ENCODE results near the gene CST3.

CST3 gene

GRCh38 chr20:23652371-23652770, 14.6 kb upstream of the CST3 start:
- TF ChIP-seq CTCF (IDR thresholded peaks at IDR 0.05; ENCODE audit: insufficient read depth, low read length) (no peak), REST (IDR thresholded peaks at IDR 0.05; ENCODE audit: insufficient replicate concordance, low read depth) (no peak), GABPA (IDR thresholded peaks at IDR 0.05; ENCODE audit: low read depth) (no peak), SPI1 (IDR thresholded peaks at IDR 0.05; ENCODE audit: borderline replicate concordance, low read depth) (no peak), POLR2AphosphoS5 (IDR thresholded peaks at IDR 0.05; ENCODE audit: low read depth) (no peak)
- no peak for DNase-seq (ENCODE audit: low read depth in 1 of 2, low spot score in 1 of 2)
- H3K27me3 ChIP-seq (ENCODE audit: insufficient read depth, poor library complexity, severe bottlenecking) = no peaks in the 10 kb centered on the region
- no peak overlapping the region for H3K4me3 ChIP-seq (replicated peaks; ENCODE audit: insufficient read depth, low read length)
- no peak overlapping the region for H3K27ac ChIP-seq (replicated peaks)

GRCh38 chr20:23651117-23651516, 13.4 kb upstream of the CST3 start:
- Histone ChIP-seq H3K4me3 (replicated peaks; ENCODE audit: insufficient read depth, low read length) (no peak overlapping the region), H3K27me3 (ENCODE audit: insufficient read depth, poor library complexity, severe bottlenecking) (no peaks in the 10 kb centered on the region), H3K27ac (replicated peaks) (no peak overlapping the region)
- no peak for DNase-seq (ENCODE audit: low read depth in 1 of 2, low spot score in 1 of 2)
- no peak for TF ChIP-seq SPI1 (IDR thresholded peaks at IDR 0.05; ENCODE audit: borderline replicate concordance, low read depth)

GRCh38 chr20:23649830-23650417, 12.2 kb upstream of the CST3 start:
- Histone ChIP-seq H3K27ac (replicated peaks) (no peak overlapping the region), H3K27me3 (ENCODE audit: insufficient read depth, poor library complexity, severe bottlenecking) (no peaks in the 10 kb centered on the region), H3K4me3 (replicated peaks; ENCODE audit: insufficient read depth, low read length) (no peak overlapping the region)
- TF ChIP-seq POLR2AphosphoS5 (IDR thresholded peaks at IDR 0.05; ENCODE audit: low read depth) (no peak), REST (IDR thresholded peaks at IDR 0.05; ENCODE audit: insufficient replicate concordance, low read depth) (no peak), CTCF (IDR thresholded peaks at IDR 0.05; ENCODE audit: insufficient read depth, low read length) (no peak), SPI1 (IDR thresholded peaks at IDR 0.05; ENCODE audit: borderline replicate concordance, low read depth) (no peak), GABPA (IDR thresholded peaks at IDR 0.05; ENCODE audit: low read depth) (no peak)
- DNase-seq (ENCODE audit: low read depth in 1 of 2, low spot score in 1 of 2) = no peak

- no peak for DNase-seq (ENCODE audit: low read depth in 1 of 2, low spot score in 1 of 2)
- Histone ChIP-seq H3K4me3 (replicated peaks; ENCODE audit: insufficient read depth, low read length) (no peak overlapping the region), H3K27me3 (ENCODE audit: insufficient read depth, poor library complexity, severe bottlenecking) (no peaks in the 10 kb centered on the region), H3K27ac (replicated peaks) (no peak overlapping the region)
- TF ChIP-seq GABPA (IDR thresholded peaks at IDR 0.05; ENCODE audit: low read depth) = no peak
- TF ChIP-seq REST (IDR thresholded peaks at IDR 0.05; ENCODE audit: insufficient replicate concordance, low read depth) = no peak
- TF ChIP-seq SPI1 (IDR thresholded peaks at IDR 0.05; ENCODE audit: borderline replicate concordance, low read depth) = no peak
- TF ChIP-seq POLR2AphosphoS5 (IDR thresholded peaks at IDR 0.05; ENCODE audit: low read depth) = no peak
- TF ChIP-seq CTCF (IDR thresholded peaks at IDR 0.05; ENCODE audit: insufficient read depth, low read length) = no peak
Observed at GRCh38 chr20:23649242-23649641, 11.5 kb upstream of the CST3 start.
